PC-3 (cell line): Measurements from ENCODE around the gene CARD10. TPM values are rescaled to one million over a fixed set of nuclear protein-coding genes. Genes with fewer than 3 reads are reported as not detected.
A peak's percentile ranks its signal among the peaks of the same experiment; 100 is the strongest.

ENCODE experiments used
- ATAC-seq: fragments of 200-7000 bp; cut with Tn5 transposase; 2 replicates; pipeline ENCODE4 v1.9.1; 2020; ENCODE audit warnings: mild to moderate bottlenecking, moderate library complexity
- BruUV-seq: library from RNA; stranded (reverse); fragments of 400-500 nt; replicated peaks from 2 replicates; lab custom pipeline; 2021; lab: Mats Ljungman, UMichigan
- CTCF ChIA-PET: fragments of 300-600 bp; sonication (Branson Sonifier 250); formaldehyde crosslinking; loops from one replicate; lab custom pipeline; 2022; ENCODE audit warnings: antibody characterized with exemption; lab: Charles Lee
- POLR2A ChIA-PET: fragments of 300-600 bp; sonication (Branson Sonifier 250); formaldehyde crosslinking; loops from one replicate; lab custom pipeline; 2022; ENCODE audit warnings: antibody characterized with exemption; ENCODE audit not compliant: unreplicated experiment; lab: Charles Lee
- DNase-seq: peaks from one replicate; pipeline ENCODE4 v3.0.0-alpha.2; 2015
- H2AFZ ChIP-seq: fragments of 300-600 bp; sonication (generic); 2 replicates; pipeline ENCODE4 v1.6.0; 2016; ENCODE audit warnings: antibody characterized with exemption, low read length
- H3F3A ChIP-seq: fragments of 300-600 bp; sonication (generic); one replicate; pipeline ENCODE4 v1.6.0; 2017; ENCODE audit warnings: antibody characterized with exemption, low read length, control low read depth, mild to moderate bottlenecking; ENCODE audit not compliant: unreplicated experiment
- H3K27ac ChIP-seq: fragments of 300-600 bp; sonication (generic); 2 replicates; pipeline ENCODE4 v1.5.1; 2016; ENCODE audit warnings: mild to moderate bottlenecking, low read length
- H3K27me3 ChIP-seq: fragments of 300-600 bp; sonication (generic); 2 replicates; pipeline ENCODE4 v1.6.1; 2016; ENCODE audit warnings: low read length, mixed read lengths
- H3K36me3 ChIP-seq: fragments of 300-600 bp; sonication (generic); 2 replicates; pipeline ENCODE4 v1.6.1; 2016; ENCODE audit warnings: low read depth, mixed run types, low read length, mixed read lengths
- H3K4me1 ChIP-seq: fragments of 300-600 bp; sonication (generic); 2 replicates; pipeline ENCODE4 v1.5.1; 2016; ENCODE audit warnings: low read length; ENCODE audit not compliant: insufficient read depth
- H3K4me2 ChIP-seq: fragments of 300-600 bp; sonication (generic); 2 replicates; pipeline ENCODE4 v1.6.0; 2016; ENCODE audit warnings: low read length
- H3K4me3 ChIP-seq: fragments of 300-600 bp; sonication (generic); 2 replicates; pipeline ENCODE4 v1.5.1; 2016; ENCODE audit warnings: mild to moderate bottlenecking, low read length, mixed read lengths
- H3K79me2 ChIP-seq: fragments of 300-600 bp; sonication (generic); 2 replicates; pipeline ENCODE4 v1.6.1; 2017; ENCODE audit warnings: low read length, mixed read lengths
- H3K9ac ChIP-seq: fragments of 300-600 bp; sonication (generic); 2 replicates; pipeline ENCODE4 v1.6.0; 2016; ENCODE audit warnings: mild to moderate bottlenecking, low read length
- H3K9me2 ChIP-seq: fragments of 300-600 bp; sonication (generic); replicated peaks from 2 replicates; pipeline ENCODE4 v1.6.1; 2016; ENCODE audit warnings: mixed run types, low read length, mixed read lengths
- H3K9me3 ChIP-seq: fragments of 300-600 bp; sonication (generic); 2 replicates; pipeline ENCODE4 v1.6.1; 2016; ENCODE audit warnings: low read length, mixed read lengths
- H4K20me1 ChIP-seq: fragments of 300-600 bp; sonication (generic); 2 replicates; pipeline ENCODE4 v1.6.1; 2016; ENCODE audit warnings: low read length, mixed read lengths
- CTCF ChIP-seq: fragments of 300-600 bp; sonication (generic); conservative IDR thresholded peaks from 2 replicates; pipeline ENCODE4 v1.5.1; 2017; ENCODE audit warnings: antibody characterized with exemption, low read depth, mild to moderate bottlenecking, low read length
- EZH2 ChIP-seq: fragments of 300-600 bp; sonication (generic); IDR thresholded peaks from one replicate; pipeline ENCODE4 v1.6.1; 2017; ENCODE audit warnings: antibody characterized with exemption, mild to moderate bottlenecking, low read length; ENCODE audit not compliant: unreplicated experiment
- EZH2phosphoT487 ChIP-seq: fragments of 300-600 bp; sonication (generic); IDR thresholded peaks from 2 replicates; pipeline ENCODE4 v1.6.1; 2018; ENCODE audit warnings: mild to moderate bottlenecking, antibody characterized with exemption, low read length, borderline replicate concordance
- intact Hi-C: fragments of 100-400 bp; cut with micrococcal nuclease; formaldehyde crosslinking; loops from 2 replicates; pipeline ENCODE4 v1.9.0; 2023
- total RNA-seq: library from RNA; depleted of rRNA; stranded (reverse); fragments of >200 nt; gene quantifications from 2 replicates; pipeline ENCODE4 v1.2.3, GENCODE V29; 2014

CARD10 gene
- total RNA-seq, 1 experiment from 2014 or later = 20.7 TPM

GRCh38 chr22:37455896-37456295 lies 63.3 kb downstream of the CARD10 start:
- Histone ChIP-seq H3K27ac (peak overlapping the region; percentile 93), H3K4me1 (peaks cover 25% of the 10 kb centered on the region), H3K4me3 (no peak overlapping the region), H3K4me2 (peak overlapping the region; percentile 74), H3K9ac (no peak overlapping the region), H3K79me2 (no peaks in the 10 kb centered on the region), H3K36me3 (no peaks in the 10 kb centered on the region; the same call in 1 of the 2 replicates), H3K9me3 (no peaks in the 10 kb centered on the region), H3K27me3 (no peaks in the 10 kb centered on the region), H3K9me2 (no peaks in the 10 kb centered on the region), H2AFZ (no peak overlapping the region), H4K20me1 (no peaks in the 10 kb centered on the region), H3F3A (no peaks in the 10 kb centered on the region)
- no peak for DNase-seq
- ChIA-PET POLR2A (no interaction called here), CTCF (interaction anchor here (1.1 kb wide), 1 partner anchor 138 kb away, joined by 5 read pairs; no protein-coding TSS in a partner anchor)
- BruUV-seq = no TSS peak
- intact Hi-C loops = no loop called here
- TF ChIP-seq EZH2phosphoT487 (no peak), EZH2 (no peak), CTCF (no peak)
- ATAC-seq = no peak

- peak overlapping the region; percentile 93 for H3K27ac ChIP-seq
- BruUV-seq = no TSS peak
- no peaks in the 10 kb centered on the region for H4K20me1 ChIP-seq
- H3K36me3 ChIP-seq = no peaks in the 10 kb centered on the region; the same call in 1 of the 2 replicates
- TF ChIP-seq EZH2 = no peak
- no peak for TF ChIP-seq CTCF
- TF ChIP-seq EZH2phosphoT487 = no peak
- peak overlapping the region; percentile 74 for H3K4me2 ChIP-seq
- POLR2A ChIA-PET = no interaction called here
- peak overlapping the region; percentile 60 for H2AFZ ChIP-seq
- CTCF ChIA-PET = interaction anchor here (0.6 to 1.1 kb wide), 4 partner anchors 11 to 195 kb away, joined by 3 to 5 read pairs (median 4); no protein-coding TSS in a partner anchor
- H3K9me2 ChIP-seq = no peaks in the 10 kb centered on the region
- H3K4me3 ChIP-seq = peak overlapping the region; percentile 37; the same call in 1 of the 2 replicates
- H3K4me1 ChIP-seq = peaks cover 25% of the 10 kb centered on the region
- H3K27me3 ChIP-seq = no peaks in the 10 kb centered on the region
- DNase-seq = peak; percentile 84
- no peaks in the 10 kb centered on the region for H3K9me3 ChIP-seq
- peak overlapping the region; percentile 76 for H3K9ac ChIP-seq
- H3F3A ChIP-seq = no peaks in the 10 kb centered on the region
- intact Hi-C loops = no loop called here
- H3K79me2 ChIP-seq = no peaks in the 10 kb centered on the region
- ATAC-seq = peak; percentile 72
Measured at GRCh38 chr22:37454857-37455686, 64.1 kb downstream of the CARD10 start.

DNA sequence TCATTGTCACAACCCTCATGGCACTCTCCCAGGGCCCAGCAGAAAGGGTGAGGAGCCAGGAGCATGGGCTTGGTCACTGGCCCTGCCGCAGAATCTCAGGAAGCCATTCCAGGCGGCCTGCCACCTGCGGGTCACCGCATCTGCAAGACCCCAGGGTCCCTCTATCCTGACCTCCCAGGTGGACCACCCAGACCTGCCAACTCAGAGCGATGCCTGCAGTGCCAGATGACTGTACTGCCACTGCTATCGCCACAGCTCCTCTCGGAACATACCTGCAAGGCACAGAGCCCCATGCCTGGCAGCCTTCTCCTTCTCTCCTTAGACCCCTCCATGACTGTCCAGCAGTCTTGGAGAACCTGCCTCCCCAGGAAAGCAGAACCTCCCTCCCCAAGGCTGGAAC lies 65.5 kb downstream of the CARD10 start:
- BruUV-seq = no TSS peak
- Histone ChIP-seq H3K9ac (no peak overlapping the region), H2AFZ (no peak overlapping the region), H4K20me1 (no peaks in the 10 kb centered on the region), H3K9me3 (no peaks in the 10 kb centered on the region), H3K36me3 (no peaks in the 10 kb centered on the region; the same call in 1 of the 2 replicates), H3K4me3 (no peak overlapping the region), H3F3A (no peaks in the 10 kb centered on the region), H3K4me1 (peaks cover 25% of the 10 kb centered on the region), H3K79me2 (no peaks in the 10 kb centered on the region), H3K9me2 (no peaks in the 10 kb centered on the region), H3K27me3 (no peaks in the 10 kb centered on the region), H3K27ac (no peak overlapping the region), H3K4me2 (no peak overlapping the region)
- ChIA-PET CTCF (no interaction called here), POLR2A (interaction anchor here (0.6 kb wide), 1 partner anchor 322 kb away, joined by 5 read pairs; no protein-coding TSS in a partner anchor)
- DNase-seq (no peak), ATAC-seq (no peak)
- TF ChIP-seq EZH2 (no peak), CTCF (no peak), EZH2phosphoT487 (no peak)
- intact Hi-C loops = no loop called here
